Measurements from ENCODE around the gene SHMT2. TPM values are rescaled to one million over a fixed set of nuclear protein-coding genes. Genes with fewer than 3 reads are reported as not detected.

Gene SHMT2
- total and polyA plus RNA-seq, 2 experiments from 2014 or later: 125 to 387 TPM

- H3K9me2 ChIP-seq (ENCODE audit: insufficient read depth): no peaks in the 10 kb centered on the region
- DNase-seq (ENCODE audit: low spot score) (no peak), ATAC-seq (no peak)
- no peaks in the 10 kb centered on the region for H3K36me3 ChIP-seq (ENCODE audit: insufficient read depth)
- no peak overlapping the region for H3K27ac Mint-ChIP-seq
- H3K4me3 ChIP-seq: peak overlapping the region; percentile 55; the same call in 1 of the 2 replicates
- H3K27ac ChIP-seq (ENCODE audit: low read depth): no peak overlapping the region
- H3K79me2 ChIP-seq (replicated peaks; ENCODE audit: insufficient read depth): no peaks in the 10 kb centered on the region
- no peak overlapping the region for H2AFZ ChIP-seq
- H3K4me1 Mint-ChIP-seq: peaks cover 49% of the 10 kb centered on the region
- no peak overlapping the region; the same call in 1 of the 2 replicates for H3K4me2 ChIP-seq
- H4K20me1 ChIP-seq (replicated peaks; ENCODE audit: insufficient read depth): peaks cover 10% of the 10 kb centered on the region; the same call in 1 of the 2 replicates
- H3F3A ChIP-seq (replicated peaks; ENCODE audit: low read depth): 0 out of 2 replicates have a peak, but pooled peaks cover 21% of the 10 kb centered on the region
- H3K36me3 Mint-ChIP-seq (ENCODE audit: low read depth): peaks cover 20% of the 10 kb centered on the region
- no peak for TF ChIP-seq STAT1 (IDR thresholded peaks at IDR 0.05; ENCODE audit: unreplicated experiment)
- no peak for TF ChIP-seq ZNF331 (CRISPR knock-in tag; IDR thresholded peaks at IDR 0.05; ENCODE audit: low read depth)
- TF ChIP-seq REST (IDR thresholded peaks at IDR 0.05; ENCODE audit: unreplicated experiment): no peak
- no peak for TF ChIP-seq CREB1 (CRISPR knock-in tag; IDR thresholded peaks at IDR 0.05; ENCODE audit: low read depth)
- no peak for TF ChIP-seq NANOG (IDR thresholded peaks at IDR 0.05; ENCODE audit: borderline replicate concordance)
- TF ChIP-seq CTCF (conservative IDR thresholded peaks at IDR 0.05; ENCODE audit: low read depth in 2 of 2): no peak
- TF ChIP-seq JUNB (IDR thresholded peaks at IDR 0.05; ENCODE audit: unreplicated experiment): no peak
- no peak for TF ChIP-seq EZH2phosphoT487 (IDR thresholded peaks at IDR 0.05; ENCODE audit: unreplicated experiment)
- no peak for TF ChIP-seq EZH2 (IDR thresholded peaks at IDR 0.05; ENCODE audit: low read depth, unreplicated experiment)
- TF ChIP-seq ZNF462 (CRISPR knock-in tag; IDR thresholded peaks at IDR 0.05): no peak
- no peak for TF ChIP-seq ETS1 (IDR thresholded peaks at IDR 0.05)
- TF ChIP-seq ZNF114 (CRISPR knock-in tag; IDR thresholded peaks at IDR 0.05): no peak
- no peak for TF ChIP-seq POLR2AphosphoS5 (IDR thresholded peaks at IDR 0.05; ENCODE audit: low read depth)
- peaks cover 66% of the 10 kb centered on the region for H3K27me3 ChIP-seq (ENCODE audit: insufficient read depth)
- peak overlapping the region; percentile 41; the same call in 1 of the 3 replicates for H3K4me3 Mint-ChIP-seq
- H3K9me3 Mint-ChIP-seq: no peaks in the 10 kb centered on the region; the same call in 1 of the 3 replicates
- H3K4me1 ChIP-seq (ENCODE audit: insufficient read depth): peaks cover 34% of the 10 kb centered on the region
- peaks cover 62% of the 10 kb centered on the region for H3K27me3 Mint-ChIP-seq (ENCODE audit: insufficient read depth, low read depth, poor library complexity)
Observed at GRCh38 chr12:57215065-57215464, 14.4 kb upstream of the SHMT2 start.
